ENCODE results near the gene FAM222B.

DNA sequence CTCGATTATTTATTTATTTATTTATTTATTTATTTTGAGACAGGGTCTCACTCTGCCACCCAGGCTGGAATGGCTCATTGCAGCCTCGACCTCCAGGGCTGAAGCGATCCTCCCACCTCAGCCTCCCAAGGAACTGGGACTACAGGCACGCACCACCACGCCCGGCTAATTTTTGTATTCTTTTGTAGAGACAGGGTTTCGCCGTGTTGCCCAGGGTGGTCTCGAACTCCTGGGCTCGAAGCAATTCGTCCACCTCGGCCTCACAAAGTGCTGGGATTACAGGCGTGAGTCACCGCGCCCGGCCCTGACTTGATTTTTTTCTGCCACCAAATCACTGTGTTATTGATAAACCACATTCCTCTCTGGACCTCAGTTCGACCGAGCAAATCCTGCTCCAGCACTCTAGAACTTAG is 123.6 kb downstream of the FAM222B start:
- peak in 1 of 4 donors; percentile 49 for TF ChIP-seq POLR2AphosphoS5 (IDR thresholded peaks at IDR 0.05)
- no peak for TF ChIP-seq POLR2A (IDR thresholded peaks at IDR 0.05)
- TF ChIP-seq, protein P1, sequence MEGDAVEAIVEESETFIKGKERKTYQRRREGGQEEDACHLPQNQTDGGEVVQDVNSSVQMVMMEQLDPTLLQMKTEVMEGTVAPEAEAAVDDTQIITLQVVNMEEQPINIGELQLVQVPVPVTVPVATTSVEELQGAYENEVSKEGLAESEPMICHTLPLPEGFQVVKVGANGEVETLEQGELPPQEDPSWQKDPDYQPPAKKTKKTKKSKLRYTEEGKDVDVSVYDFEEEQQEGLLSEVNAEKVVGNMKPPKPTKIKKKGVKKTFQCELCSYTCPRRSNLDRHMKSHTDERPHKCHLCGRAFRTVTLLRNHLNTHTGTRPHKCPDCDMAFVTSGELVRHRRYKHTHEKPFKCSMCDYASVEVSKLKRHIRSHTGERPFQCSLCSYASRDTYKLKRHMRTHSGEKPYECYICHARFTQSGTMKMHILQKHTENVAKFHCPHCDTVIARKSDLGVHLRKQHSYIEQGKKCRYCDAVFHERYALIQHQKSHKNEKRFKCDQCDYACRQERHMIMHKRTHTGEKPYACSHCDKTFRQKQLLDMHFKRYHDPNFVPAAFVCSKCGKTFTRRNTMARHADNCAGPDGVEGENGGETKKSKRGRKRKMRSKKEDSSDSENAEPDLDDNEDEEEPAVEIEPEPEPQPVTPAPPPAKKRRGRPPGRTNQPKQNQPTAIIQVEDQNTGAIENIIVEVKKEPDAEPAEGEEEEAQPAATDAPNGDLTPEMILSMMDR (IDR thresholded peaks at IDR 0.05): no peak
